ENCODE results near the gene NRARP.

Gene NRARP

DNA sequence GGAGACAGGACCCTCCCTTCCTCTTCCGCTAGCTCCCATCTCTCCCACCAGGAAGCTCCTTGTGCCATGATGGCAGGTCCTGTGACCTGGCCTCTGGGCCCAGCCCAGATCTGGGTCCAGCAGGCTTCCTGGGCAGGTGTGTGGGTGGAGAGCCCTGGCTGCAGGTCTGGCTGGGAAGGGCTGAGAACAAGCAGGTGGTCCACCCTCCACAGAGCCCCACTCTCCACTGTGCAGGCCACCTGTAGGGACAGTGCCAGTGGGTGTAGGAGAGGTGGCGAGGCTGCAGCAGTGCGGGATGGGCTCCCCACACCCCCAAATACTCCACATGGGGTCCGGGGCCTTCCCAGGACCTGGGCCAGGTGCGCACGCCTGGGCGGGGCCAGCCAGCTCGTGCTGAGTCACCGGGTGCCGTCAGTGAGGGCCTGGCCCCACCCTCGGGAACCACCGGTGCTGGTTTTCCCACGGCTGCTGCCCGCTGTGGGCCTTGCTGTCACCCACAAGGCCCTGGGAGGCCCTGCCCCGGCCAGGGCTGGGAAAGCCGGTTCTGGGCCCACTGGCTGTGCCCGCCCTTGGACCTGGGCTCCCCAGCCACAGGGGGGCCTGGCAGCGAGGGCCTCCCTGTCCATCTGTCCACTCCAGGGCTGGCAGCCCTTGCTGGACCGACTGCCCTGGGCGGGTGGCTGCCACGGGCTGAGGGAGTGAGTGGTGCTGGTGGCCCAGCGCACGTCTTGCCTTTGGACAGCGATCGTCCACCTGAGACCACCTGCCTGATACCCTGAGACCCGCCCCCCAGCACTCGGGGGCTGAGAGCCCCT lies 9.3 kb upstream of the NRARP start:
- no peak for DNase-seq (ENCODE audit: low read depth, low spot score)

DNA sequence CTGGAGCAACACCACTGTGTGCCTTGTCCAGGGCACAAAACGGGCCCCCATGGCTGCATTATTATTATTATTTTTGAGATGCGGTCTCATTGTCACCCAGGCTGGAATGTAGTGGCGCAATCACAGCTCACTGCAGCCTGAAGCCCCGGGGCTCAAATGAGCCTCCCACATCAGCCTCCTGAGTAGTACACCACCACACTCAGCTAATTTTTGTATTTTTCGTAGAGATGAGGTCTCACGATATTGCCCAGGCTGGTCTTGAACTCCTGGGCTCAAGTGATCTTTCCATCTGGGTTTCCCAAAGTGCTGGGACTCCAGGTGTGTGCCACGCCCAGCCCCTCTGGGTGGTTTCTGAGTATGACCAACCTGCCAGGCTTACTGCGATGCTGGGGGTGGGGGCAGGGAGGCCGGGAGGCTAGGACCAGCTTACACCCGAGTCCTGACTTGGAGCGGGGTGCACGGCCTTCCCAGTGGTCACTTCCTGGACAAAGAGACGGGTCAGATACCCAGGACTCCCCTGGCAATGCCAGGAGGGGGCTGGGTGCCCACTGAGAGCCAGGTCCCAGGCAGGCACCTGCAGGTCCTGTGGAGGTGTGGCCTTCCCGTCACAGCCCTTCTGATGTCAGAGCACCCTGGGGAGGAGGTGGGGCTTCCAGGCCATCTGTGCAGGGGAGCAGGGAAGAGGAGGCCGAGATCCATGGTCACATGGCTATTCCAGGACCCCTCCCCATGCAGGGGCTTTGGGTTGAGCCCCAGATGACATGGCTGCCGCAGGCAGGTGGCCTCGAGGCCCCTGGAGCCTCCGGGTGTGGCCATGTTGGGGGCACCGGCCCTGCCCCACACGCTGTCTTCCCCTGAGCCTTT lies 8.3 kb upstream of the NRARP start:
- no peak for DNase-seq (ENCODE audit: low read depth, low spot score)

DNA sequence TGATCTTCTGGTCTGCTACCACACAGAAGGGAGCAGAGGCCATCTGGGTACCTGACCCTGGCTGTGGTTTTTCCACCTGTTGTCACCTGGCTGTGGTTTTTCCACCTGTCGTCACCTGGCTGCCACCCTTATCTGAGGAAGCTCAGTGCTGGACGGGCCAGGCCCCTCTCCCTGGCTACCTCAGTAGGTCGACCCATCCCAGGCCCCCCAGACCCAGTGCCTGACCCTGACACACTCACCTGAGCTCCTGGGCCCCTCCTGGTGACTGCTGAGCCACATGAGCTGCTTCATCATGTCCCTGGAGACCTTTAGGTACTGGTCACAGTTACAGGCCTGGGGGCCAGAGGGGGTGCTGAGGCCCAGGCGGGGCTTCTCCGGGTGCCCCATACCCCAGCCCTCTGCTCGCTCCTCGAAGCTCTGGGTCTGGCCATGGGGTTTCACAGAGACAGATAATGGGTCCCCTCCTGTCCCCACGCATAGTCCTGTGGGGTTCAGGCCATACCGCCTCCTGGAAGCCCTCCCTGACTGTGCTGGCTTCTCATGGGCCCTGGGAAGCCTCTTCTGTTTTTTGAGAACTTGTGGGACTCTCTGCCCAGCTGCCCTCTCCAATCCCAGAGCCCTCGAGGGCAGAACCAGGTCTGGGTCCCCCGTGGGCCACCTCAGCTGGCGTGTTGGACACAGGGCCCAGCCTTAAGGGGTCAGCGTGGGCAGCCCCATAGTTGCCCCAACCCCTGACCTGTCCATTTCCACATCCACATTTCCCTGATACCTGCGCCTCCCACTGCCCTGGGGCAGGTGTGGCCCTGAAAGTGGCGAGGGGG lies 7.5 kb upstream of the NRARP start:
- DNase-seq (ENCODE audit: low read depth, low spot score): no peak

DNA sequence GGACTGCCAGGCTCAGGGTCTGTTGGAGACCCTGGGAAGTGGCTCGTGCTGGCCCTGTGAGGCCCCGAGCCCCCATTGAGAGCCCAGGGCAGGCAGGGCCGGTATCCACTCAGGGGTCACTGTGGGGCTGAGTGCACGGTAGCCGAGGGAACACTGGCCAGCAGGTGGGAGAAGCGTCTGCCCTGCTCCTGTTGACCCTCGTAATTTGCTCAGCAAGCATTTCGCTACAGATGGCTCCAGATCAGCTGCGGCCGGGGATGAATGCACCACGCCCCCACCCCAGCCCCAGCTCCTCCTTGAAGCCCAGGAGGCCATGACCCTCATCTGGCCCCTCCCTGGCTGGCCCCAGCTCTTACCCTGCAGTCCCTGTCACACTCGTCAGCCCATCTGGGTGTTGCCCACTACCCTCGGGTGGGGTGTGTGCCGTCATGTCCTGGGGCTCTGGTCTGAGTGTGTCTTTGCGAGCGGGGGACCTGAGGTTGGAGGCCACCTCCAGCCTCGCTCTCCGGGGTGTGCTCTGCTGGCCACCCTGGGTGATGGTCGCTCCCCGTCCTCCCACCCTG lies 6.1 kb upstream of the NRARP start:
- DNase-seq (ENCODE audit: low read depth, low spot score): no peak

DNA sequence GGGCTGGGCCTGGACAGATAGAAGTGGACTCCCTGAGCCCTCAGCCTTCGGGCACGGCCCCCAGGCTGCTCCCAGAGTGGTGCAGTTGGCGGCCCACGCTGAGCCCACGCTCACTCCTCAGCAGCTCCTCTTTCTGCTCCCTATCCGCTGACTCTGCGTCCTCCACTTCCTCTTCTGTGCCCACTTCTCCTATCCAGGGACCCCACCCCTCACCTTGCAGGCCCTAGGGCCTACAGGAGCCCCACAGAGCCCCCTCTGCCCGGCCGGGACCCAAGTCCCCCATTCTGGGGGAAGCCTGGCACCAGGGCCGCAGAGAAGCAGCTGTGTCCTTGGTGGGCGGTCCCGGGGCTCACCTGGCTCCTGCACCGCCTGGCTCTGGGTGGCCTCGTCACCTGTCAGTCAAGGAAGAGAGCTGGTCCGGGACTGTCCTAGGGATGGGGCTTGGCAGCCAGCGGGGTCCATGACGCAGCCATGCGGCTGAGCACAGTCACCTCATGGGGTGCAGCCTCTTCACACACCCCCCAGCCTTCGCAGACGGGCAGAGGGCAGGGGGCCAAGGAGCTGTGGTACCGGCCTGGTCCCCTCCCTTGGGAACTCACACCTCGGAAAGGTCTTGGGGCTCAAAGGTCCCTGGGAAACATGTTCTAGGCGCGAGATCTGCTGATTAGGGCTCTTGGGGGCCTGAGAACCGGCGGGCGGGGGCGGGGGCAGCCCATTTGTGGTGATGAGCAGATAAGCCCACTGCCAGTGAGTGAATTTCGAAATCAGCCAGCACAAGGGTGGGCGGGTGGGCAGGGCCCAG lies 5.4 kb upstream of the NRARP start:
- DNase-seq (ENCODE audit: low read depth, low spot score): no peak

DNA sequence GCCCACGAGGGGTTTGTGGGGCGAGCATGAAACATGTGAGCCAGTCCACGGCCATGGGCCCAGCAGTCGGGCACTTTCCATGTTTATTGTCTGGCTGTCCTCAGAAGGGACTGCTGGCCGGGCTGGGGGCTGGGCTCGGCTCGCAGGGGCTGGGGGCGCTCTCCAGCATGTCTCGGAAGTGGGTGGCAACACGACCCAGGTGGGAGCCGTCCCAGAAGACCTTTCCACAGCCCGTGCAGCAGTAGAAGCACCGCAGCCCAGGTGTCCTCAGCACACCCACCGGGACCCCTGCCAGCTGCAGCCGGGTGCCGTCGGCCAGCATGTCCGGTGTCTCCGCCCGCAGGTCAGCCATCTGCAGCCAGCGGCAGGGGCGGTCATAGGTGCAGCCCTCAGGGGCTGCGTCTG lies 4.8 kb upstream of the NRARP start:
- no peak for DNase-seq (ENCODE audit: low read depth, low spot score)

DNA sequence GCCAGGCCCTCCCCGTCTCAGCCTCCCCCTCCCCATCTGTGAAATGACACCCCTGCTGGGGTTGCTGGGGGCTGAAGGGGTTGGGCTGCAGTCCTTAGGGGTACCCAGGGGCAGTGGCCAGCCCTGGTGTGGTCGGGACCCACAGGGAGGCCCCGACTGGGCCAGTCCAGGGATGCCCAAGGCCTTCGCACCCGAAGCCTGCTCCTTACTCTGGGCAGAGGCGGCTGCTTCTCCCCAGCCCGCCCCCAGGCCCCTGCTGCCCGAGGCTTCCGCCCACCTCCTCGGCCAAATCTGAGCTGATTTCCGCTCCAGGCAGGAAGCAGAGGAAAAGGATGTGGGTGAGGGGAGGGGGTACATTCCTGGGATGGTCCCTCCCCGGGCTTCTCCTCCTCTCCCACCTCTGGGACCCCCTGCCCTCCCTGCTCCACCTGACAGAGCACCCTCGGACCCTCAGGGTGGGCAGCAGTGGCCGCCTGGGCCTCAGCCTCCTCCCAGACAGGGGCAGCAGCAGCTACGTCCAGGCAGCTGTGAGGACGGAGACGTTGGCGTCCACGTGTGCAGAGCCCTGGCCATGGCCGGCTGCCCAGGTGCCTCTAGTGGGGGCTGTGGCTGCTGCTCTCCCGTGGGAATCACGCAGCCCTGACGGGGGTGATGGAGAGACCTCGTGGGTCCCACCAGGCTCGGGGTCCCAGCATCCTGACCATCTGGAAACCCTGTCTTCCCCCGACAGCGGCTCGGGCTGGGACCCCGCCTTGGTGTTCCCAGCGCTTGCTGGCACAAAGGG lies 4.2 kb upstream of the NRARP start:
- DNase-seq (ENCODE audit: low read depth, low spot score): no peak

DNA sequence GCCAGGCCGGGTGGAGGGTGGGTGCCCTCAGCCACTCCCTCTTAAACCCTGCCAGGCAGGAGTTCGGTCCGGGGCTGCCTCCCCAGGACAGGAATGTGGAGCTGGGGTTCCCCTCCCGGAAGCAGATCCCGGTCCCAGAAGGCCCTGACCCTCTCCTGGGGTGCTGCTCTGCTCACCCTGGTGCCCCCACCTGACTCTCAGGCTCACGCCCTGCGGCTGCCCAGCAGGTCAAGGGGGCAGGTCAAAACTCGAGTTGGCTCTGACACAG lies 3.7 kb upstream of the NRARP start:
- DNase-seq (ENCODE audit: low read depth, low spot score): no peak

DNA sequence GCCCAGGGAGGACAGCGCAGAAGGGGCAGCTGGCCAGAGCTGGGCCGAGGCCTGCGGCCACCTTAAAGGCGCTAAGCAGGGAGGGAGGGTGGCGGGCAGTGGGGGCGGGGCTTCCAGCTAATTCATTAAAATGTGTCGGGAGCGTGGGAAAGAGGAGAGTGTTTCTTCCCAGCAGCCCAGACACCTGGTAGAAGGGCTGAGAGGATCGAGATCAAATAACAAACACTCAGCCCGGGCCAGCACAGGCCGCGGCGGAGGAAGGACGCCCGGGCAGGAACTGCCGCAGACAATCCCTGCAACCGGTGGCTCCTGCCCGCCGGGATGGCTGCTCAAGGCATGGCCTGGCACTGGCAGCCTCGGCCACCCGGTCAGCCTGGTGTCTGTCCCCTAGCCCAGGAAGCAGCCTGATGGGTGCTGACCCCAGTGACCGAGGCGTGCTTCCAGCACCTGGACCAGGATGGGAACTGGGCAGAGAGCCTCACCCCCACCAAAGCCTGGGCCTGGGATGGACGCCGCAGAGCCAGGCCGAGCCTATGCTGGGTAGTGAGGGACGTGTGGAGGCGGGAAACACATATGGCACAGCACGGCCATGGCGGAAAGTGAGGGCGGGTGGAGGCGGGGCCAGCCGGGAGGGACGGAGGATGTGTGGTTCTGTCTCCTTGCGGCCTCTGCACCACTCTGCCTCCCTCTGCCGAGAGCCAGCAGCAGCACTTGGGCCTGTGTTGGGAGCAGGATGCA lies 3.2 kb upstream of the NRARP start:
- no peak for DNase-seq (ENCODE audit: low read depth, low spot score)

DNA sequence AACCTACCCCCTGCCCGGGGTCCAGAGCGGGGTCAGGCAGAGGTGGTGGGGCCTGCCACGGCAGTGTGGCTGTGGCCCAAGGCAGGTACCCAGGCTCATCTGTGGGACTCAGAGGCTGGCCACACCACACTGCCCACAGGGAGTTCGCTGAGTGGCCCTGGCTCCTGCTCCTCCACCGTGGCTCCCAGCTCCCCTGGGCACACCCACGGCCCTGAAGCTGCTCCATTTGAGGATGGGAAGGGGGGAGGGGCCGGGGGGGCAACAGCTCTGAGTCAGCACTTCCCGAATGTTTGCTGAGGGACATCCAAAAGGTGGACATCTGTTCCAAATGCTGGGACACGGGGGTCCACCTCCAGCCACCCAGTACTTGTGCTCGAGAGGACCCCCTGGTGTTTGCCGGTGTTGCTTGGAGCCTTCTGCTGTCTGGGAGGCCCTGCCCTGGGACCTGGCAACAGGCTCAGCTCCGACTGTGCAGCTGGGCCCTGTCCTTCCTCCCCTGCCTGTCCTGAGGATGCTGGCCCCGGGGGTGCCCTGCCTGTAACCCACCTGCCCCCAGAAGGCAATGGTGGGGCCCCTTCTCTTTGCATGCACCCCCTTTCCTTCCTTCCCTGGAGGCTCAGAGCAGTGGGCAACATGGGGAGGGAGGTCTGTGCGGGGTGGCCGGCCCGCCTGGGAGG lies 2.5 kb upstream of the NRARP start:
- no peak for DNase-seq (ENCODE audit: low read depth, low spot score)

DNA sequence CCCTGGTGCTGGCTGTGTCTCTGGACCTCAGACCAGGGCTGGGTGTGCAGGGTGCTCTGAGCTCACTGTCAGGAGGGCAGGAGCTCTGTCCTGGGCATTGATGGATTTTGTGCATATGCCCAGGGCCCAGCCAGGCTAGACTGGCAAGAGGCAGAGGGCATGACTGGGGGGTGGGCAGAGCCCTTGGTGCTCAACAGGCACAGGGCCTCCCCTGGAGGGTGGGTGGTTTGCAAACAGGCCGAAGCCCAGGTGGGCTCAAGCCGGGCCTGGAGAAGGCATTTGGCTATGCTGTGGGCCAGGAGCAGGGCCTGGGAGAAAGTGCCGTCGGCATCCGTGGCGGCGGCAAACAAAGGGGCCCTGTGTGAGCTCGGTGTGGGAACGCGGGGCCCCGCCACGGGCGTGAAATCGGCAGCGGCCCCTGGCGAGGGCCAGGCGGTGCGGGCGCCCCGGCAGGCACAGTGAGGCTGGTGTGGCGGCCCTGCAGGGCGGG lies 1.9 kb upstream of the NRARP start:
- no peak for DNase-seq (ENCODE audit: low read depth, low spot score)

DNA sequence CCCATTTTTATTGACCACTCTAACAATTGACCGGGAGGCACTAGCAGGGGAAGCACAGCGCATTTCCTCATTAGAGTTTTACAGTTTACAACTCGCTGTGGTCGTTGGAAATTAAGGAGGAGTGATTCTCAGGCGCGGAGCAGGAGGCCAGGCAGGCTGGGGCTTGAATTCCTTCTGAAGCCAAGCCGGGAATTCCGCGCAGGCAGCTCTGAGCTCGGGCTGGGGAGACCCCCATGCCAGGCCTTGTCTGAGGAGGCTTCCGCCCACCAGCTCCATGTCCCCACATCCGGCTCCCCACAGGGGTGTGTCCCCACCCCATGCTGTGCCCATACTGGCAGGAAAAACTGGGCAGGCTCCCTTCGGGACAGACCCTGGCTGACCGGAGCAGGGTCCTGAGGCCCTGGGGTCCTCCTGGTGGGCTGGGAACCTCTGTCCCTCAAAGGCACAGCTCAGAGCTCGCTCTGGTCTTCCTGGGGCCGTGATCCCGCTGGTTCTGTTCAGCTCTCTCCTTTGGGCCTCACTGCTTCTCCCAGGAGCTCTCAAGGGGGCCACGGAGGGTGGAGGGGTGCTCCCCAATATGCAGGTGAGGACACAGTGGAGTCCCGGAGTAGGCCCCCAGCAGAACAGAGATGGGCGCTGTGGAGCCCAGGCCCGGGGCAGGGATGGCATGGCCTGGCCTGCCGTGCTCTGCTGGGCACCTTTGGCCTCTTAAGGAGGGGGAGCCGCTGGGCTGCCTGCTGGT lies 1.3 kb upstream of the NRARP start:
- DNase-seq (ENCODE audit: low read depth, low spot score): no peak

DNA sequence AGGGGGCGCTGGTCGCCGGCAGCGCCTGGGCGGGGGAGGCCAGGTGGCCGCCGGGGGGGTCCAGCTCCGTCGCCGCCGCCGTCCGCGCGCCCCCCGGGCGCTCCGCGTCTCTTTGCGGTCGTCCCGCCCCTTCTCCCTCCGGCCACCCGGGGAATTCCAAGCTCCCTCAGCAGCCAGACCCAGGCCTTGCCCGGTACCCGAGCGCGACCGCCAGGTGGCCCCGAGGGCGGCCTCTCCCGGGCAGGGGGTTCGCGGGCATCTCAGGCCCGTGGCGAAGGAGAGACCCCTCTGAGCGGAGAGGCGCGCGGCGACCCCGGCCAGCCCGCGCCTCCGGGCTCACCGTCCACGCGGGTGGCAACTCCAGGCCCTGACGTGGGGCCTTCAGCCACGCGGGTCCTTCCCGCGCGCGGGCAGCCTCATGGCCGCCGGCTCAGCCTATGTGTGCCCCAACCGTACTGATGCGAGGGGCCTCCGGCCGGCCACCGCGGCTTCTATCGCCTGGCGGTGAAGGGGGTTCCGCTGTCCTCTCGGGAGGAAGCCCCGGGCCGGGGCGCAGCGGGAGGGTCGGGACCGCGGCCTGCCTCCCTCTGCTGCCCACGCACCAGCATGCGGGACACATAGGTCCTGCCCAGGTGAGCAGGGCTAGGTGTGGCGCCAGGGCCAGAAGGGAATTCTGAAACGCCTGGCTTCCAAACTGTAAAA lies 529 bp upstream of the NRARP start:
- DNase-seq (ENCODE audit: low read depth, low spot score): no peak

DNA sequence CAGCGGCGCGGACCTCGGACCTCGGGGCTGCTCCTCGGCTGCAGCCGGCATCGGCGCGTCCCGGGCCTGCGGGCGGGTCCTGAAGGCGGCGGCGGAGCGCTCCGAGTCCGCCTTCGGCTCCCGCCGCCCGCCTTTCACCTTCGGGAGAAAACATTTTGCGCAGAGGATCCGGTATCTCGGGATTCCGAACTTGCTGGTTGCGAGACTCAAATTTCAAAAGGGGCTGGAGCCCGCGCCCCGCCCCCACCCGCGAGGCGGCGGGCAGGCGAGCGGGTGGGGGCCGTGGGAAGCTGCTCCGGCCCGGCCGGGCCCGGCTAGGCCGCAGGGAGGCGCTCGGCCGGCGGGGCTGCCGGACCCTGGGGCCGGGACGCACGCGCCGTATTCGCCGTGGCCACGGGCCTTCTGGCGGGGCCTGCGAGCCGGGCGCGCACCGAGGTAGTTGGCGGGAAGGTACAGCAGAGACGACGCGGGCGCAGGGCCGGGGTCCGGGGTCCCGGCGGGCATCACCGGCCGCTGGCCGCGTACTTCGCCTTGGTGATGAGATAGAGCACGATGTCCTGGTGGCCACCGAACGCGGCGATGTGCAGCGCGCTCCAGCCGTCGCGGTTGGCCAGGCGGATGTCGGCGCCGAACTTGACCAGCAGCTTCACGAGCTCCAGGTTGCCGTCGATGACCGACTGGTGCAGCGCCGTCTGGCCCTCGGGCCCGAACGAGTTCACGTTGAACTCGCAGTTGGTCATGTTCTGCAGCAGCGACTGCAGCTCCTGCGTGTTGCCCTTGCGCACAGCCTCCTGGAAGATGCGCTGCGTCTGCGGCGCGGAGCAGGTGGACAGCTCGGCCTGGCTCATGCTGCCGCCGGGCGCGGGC lies 757 bp downstream of the NRARP start:
- no peak for DNase-seq (ENCODE audit: low read depth, low spot score)

DNA sequence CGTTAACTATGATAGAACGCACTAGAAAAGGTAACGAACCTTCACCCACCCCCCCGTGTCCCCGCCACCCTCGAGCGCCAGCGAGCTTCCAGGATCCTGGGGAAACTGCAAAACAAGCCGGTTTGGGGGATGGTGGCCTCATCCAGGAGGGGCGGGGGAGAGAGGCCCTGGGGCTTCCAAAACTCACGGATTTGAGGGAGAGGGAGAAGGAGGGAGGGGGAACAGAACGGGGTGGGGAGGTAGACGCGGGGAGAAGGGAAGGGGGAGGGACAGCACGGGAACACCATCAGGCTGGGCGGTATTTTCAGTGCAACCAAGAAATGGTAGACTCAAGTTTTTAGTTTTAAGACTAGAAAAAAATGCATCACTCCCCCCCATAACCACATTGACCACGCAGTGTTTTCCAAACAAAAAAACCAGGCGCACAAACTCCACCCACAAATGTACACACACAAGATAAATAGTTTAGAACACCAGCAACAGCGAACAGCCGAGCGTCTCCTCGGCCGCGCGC lies 1.4 kb downstream of the NRARP start:
- no peak for DNase-seq (ENCODE audit: low read depth, low spot score)

DNA sequence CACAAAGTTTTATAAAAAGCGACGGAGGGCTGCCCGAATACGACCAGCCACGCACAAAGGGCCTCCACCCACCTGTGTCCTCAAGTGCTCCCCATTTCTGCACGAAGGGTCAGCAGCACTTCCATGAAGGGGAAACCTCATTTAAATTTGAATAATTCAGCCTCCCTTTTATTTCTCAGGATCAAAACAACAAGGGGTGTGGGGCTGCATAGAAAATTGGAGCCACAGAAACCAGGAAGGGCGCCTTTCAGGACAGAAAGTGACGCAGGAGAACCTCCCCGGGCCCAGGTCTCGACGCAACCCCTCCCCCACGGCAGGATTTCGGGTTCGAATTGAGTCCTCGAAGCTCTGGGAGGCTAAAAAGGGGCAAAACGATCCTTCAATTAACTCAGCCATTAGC lies 2.1 kb downstream of the NRARP start:
- DNase-seq (ENCODE audit: low read depth, low spot score): no peak

DNA sequence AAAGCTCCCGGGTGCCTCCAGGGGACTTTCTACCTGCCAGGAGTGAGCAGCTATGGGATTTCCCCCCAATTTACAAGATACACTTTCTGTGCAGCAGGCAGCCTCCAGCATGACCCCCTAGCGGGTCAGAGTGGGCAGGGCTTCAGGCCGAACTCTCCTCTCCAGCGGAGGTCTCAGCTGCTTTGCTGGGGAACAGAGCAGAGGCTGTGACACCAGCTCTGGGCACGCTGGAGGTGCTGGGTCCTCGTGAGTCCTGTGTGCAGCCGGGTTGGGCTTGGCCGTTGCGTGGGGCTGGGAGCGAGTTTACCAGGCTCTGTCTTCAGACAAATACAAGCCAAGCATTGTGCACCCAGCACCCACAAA lies 2.9 kb downstream of the NRARP start:
- DNase-seq (ENCODE audit: low read depth, low spot score): no peak
